Ovary (tissue), 9 donors: Measurements from ENCODE around the gene THBS4. TPM values are rescaled to one million over a fixed set of nuclear protein-coding genes. Genes with fewer than 3 reads are reported as not detected.

Experiments used
- DNase-seq, 5 donors: peaks; one replicate each; pipeline ENCODE4 v3.0.0-alpha.2; 2019 to 2020
- H3K27ac ChIP-seq, 2 donors: fragments of 200-600 bp; one replicate each; pipeline versions ENCODE4 v1.5.1 to v1.8.0; 2019 to 2022
- H3K27me3 ChIP-seq: fragments of 200-600 bp; one replicate; pipeline ENCODE4 v1.8.0; 2022
- H3K36me3 ChIP-seq: fragments of 200-600 bp; sonication (generic); one replicate; pipeline ENCODE4 v1.5.1; 2019
- H3K4me1 ChIP-seq: one replicate; pipeline ENCODE4 v1.8.1; 2013; ENCODE audit warnings: mild to moderate bottlenecking, moderate library complexity; ENCODE audit not compliant: insufficient read depth
- H3K4me3 ChIP-seq: fragments of 200-600 bp; sonication (generic); one replicate; pipeline ENCODE4 v1.5.1; 2017
- H3K9me3 ChIP-seq, 2 donors: fragments of 200-600 bp in 1 of 2; sonication (generic) in 1 of 2; one replicate each; pipeline versions ENCODE4 v1.5.1 to v1.8.1; 2013 to 2019; ENCODE audit warnings: mild to moderate bottlenecking in 1 of 2, moderate library complexity in 1 of 2
- CTCF ChIP-seq, 3 donors: fragments of 450-650 bp in 2 of 3; fragments of 200-600 bp in 1 of 3; IDR thresholded peaks; one replicate each; pipeline versions ENCODE4 v1.5.1 to v1.8.0; 2016 to 2022; ENCODE audit warnings: antibody characterized with exemption in 3 of 3, mild to moderate bottlenecking in 1 of 3
- EP300 ChIP-seq: sonication (generic); formaldehyde crosslinking; IDR thresholded peaks from one replicate; pipeline ENCODE4 v1.6.1; 2017; ENCODE audit warnings: antibody characterized with exemption
- POLR2A ChIP-seq: fragments of 450-650 bp; IDR thresholded peaks from one replicate; pipeline ENCODE4 v1.6.1; 2017; ENCODE audit warnings: antibody characterized with exemption, mild to moderate bottlenecking, moderate library complexity
- WGBS, 3 donors: extraction: QIAGEN DNeasy Blood & Tissue Kit in 1 of 3; methylation state at CpG; one replicate each; pipeline versions ENCODE4 v1.1.5 to v1.1.7; 2013 to 2017; 5-methylcytosine and 5-hydroxymethylcytosine counted together
- intact Hi-C, 4 donors: fragments of 100-400 bp; cut with DNase I; formaldehyde crosslinking; loops; one replicate each; pipeline versions ENCODE4 v1.11.0 to v1.15.1; 2022 to 2023
- polyA plus RNA-seq, 2 donors: library from polyadenylated mRNA; stranded (reverse); fragments of 200-250 nt in 1 of 2; fragments of 350-450 nt in 1 of 2; fragmentation: Illumina TruSeq in 1 of 2; extraction: RNeasy Lipid Tissue Mini Kit (QIAGEN cat#74804) in 1 of 2; gene quantifications; one replicate each; pipeline ENCODE4 v1.2.3, GENCODE V29; 2013 to 2014
- total RNA-seq, 7 donors: library from RNA; depleted of rRNA in 2 of 7; stranded (reverse); fragments of >200 nt in 2 of 7; fragmentation: NEBNext Ultra II Directional in 3 of 7; extraction: Animal tissue kit (Norgen Biotek cat#: 25700) in 3 of 7; gene quantifications; one replicate each; pipeline versions ENCODE4 v1.1.0 to v1.2.4, GENCODE V29; 2016 to 2023
- donor health status: DM: no; HTN: no; CAD: no; lungs with moderate emphysema.
- donor health status: DM: no; HTN: no; CAD: no.
- donor health status: Bipolar disorder and iron deficiency.
- donor health status: DM: yes; HTN: yes; CAD: no.
- donor health status: DM: no; HTN: no; CAD: no.
- donor health status: DM: yes; HTN: yes; CAD: no.

Gene THBS4
- total and polyA plus RNA-seq, 9 donors, result 1.9 to 89.6 (median 5.1) TPM

GRCh38 chr5:80094236-80094738, 59.1 kb downstream of the THBS4 start:
- H3K4me1 ChIP-seq, result no peaks in the 10 kb centered on the region
- H3K4me3 ChIP-seq, result no peak overlapping the region
- TF ChIP-seq EP300, result no peak
- TF ChIP-seq POLR2A, result no peak
- TF ChIP-seq CTCF (IDR thresholded peaks at IDR 0.05), result no peak
- no peaks in the 10 kb centered on the region for H3K9me3 ChIP-seq
- H3K27ac ChIP-seq, result no peak overlapping the region
- H3K27me3 ChIP-seq, result no peaks in the 10 kb centered on the region
- WGBS, 3 donors, result 43 to 60% (median 55%) methylated on average over 5 of the region's 5 CpGs
- no peak for DNase-seq
- H3K36me3 ChIP-seq, result no peaks in the 10 kb centered on the region
- intact Hi-C loops, result loop anchor here in 2 of 4 donors (5.0 to 10.0 kb wide), 2 partner anchors 181 to 213 kb away; no protein-coding TSS in a partner anchor

- Histone ChIP-seq H3K27me3 (no peaks in the 10 kb centered on the region), H3K9me3 (no peaks in the 10 kb centered on the region), H3K36me3 (no peaks in the 10 kb centered on the region), H3K4me3 (no peak overlapping the region), H3K4me1 (peaks cover 2% of the 10 kb centered on the region), H3K27ac (no peak overlapping the region)
- 89 to 94% (median 93%) methylated on average over 10 of the region's 10 CpGs for WGBS, 3 donors
- DNase-seq, result no peak
- no peak for TF ChIP-seq POLR2A
- no peak for TF ChIP-seq CTCF (IDR thresholded peaks at IDR 0.05)
- TF ChIP-seq EP300, result no peak
- intact Hi-C loops, result loop anchor here in 3 of 4 donors (5.0 to 10.0 kb wide), 2 partner anchors 177 to 210 kb away; no protein-coding TSS in a partner anchor
Observed at GRCh38 chr5:80097451-80097850, 62.3 kb downstream of the THBS4 start.

GRCh38 chr5:80101993-80102392, 66.8 kb downstream of the THBS4 start:
- TF ChIP-seq CTCF (IDR thresholded peaks at IDR 0.05) (no peak), EP300 (no peak), POLR2A (no peak)
- no peak overlapping the region for H3K27ac ChIP-seq
- no peaks in the 10 kb centered on the region for H3K36me3 ChIP-seq
- no peak overlapping the region for H3K4me3 ChIP-seq
- H3K4me1 ChIP-seq, result peaks cover 8% of the 10 kb centered on the region
- no peak for DNase-seq
- intact Hi-C loops, result loop anchor here in 1 of 4 donors (10.0 kb wide), 1 partner anchor 163 kb away; no protein-coding TSS in a partner anchor
- no peaks in the 10 kb centered on the region for H3K9me3 ChIP-seq
- H3K27me3 ChIP-seq, result no peaks in the 10 kb centered on the region

- no peaks in the 10 kb centered on the region for H3K9me3 ChIP-seq
- H3K27ac ChIP-seq, result no peak overlapping the region
- H3K4me1 ChIP-seq, result peaks cover 8% of the 10 kb centered on the region
- intact Hi-C loops, result loop anchor here in 1 of 4 donors (10.0 kb wide), 1 partner anchor 161 kb away; no protein-coding TSS in a partner anchor
- 83 to 87% (median 84%) methylated on average over 6 of the region's 6 CpGs for WGBS, 3 donors
- no peak overlapping the region for H3K4me3 ChIP-seq
- H3K36me3 ChIP-seq, result no peaks in the 10 kb centered on the region
- TF ChIP-seq CTCF (IDR thresholded peaks at IDR 0.05) (no peak), EP300 (no peak), POLR2A (no peak)
- DNase-seq, result no peak
- H3K27me3 ChIP-seq, result no peaks in the 10 kb centered on the region
Observed at GRCh38 chr5:80103371-80103770, 68.2 kb downstream of the THBS4 start.
